BE2C (cell line): ENCODE measurements around the gene TACR2.

Experiments
- DNase-seq: peaks from one replicate; pipeline ENCODE4 v3.0.0-alpha.2; 2020
- H3K27me3 ChIP-seq: fragments of 250-450 bp; sonication (Bioruptor Pico); 2 replicates; pipeline ENCODE4 v1.5.1; 2020; ENCODE audit warnings: mild to moderate bottlenecking
- H3K36me3 ChIP-seq: fragments of 250-450 bp; sonication (Bioruptor Pico); 2 replicates; pipeline ENCODE4 v1.5.1; 2020; ENCODE audit warnings: mild to moderate bottlenecking
- H3K4me1 ChIP-seq: fragments of 250-450 bp; sonication (Bioruptor Pico); 2 replicates; pipeline ENCODE4 v1.5.1; 2020
- H3K4me3 ChIP-seq: 2 replicates; pipeline ENCODE4 v1.5.1; 2011; ENCODE audit warnings: low read depth, low read length
- H3K9me3 ChIP-seq: fragments of 250-450 bp; sonication (Bioruptor Pico); 2 replicates; pipeline ENCODE4 v1.5.1; 2020
- TF ChIP-seq, protein P1 (sequence below): IDR thresholded peaks from 2 replicates; pipeline ENCODE4 v1.5.1; 2012; ENCODE audit warnings: mild to moderate bottlenecking, low read depth, low read length

The TACR2 gene

DNA sequence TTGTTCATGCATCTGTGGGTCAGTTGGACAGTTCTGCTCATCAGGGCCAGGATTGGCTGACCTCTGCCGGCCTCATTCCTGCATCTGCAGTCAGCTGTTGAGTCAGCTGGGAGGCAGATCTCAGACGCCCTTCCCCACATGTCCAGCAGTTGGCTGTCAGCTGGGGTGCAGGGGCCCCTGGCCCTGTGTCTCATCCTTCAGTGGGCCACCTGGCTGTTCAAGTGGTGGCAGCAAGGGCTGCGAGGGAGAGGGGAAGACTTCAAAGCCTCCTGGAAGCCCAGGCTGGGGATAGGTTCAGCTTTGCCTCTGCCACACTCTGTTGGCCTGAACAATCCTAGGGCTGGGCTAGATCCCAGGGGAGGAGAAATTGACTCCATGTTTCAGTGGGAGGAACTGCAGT, 33.2 kb downstream of the TACR2 start:
- no peaks in the 10 kb centered on the region for H3K27me3 ChIP-seq
- TF ChIP-seq, protein P1, sequence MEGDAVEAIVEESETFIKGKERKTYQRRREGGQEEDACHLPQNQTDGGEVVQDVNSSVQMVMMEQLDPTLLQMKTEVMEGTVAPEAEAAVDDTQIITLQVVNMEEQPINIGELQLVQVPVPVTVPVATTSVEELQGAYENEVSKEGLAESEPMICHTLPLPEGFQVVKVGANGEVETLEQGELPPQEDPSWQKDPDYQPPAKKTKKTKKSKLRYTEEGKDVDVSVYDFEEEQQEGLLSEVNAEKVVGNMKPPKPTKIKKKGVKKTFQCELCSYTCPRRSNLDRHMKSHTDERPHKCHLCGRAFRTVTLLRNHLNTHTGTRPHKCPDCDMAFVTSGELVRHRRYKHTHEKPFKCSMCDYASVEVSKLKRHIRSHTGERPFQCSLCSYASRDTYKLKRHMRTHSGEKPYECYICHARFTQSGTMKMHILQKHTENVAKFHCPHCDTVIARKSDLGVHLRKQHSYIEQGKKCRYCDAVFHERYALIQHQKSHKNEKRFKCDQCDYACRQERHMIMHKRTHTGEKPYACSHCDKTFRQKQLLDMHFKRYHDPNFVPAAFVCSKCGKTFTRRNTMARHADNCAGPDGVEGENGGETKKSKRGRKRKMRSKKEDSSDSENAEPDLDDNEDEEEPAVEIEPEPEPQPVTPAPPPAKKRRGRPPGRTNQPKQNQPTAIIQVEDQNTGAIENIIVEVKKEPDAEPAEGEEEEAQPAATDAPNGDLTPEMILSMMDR: no peak
- no peaks in the 10 kb centered on the region for H3K9me3 ChIP-seq
- H3K4me3 ChIP-seq: no peak overlapping the region
- DNase-seq: no peak
- no peaks in the 10 kb centered on the region for H3K4me1 ChIP-seq
- peaks cover 81% of the 10 kb centered on the region for H3K36me3 ChIP-seq

DNA sequence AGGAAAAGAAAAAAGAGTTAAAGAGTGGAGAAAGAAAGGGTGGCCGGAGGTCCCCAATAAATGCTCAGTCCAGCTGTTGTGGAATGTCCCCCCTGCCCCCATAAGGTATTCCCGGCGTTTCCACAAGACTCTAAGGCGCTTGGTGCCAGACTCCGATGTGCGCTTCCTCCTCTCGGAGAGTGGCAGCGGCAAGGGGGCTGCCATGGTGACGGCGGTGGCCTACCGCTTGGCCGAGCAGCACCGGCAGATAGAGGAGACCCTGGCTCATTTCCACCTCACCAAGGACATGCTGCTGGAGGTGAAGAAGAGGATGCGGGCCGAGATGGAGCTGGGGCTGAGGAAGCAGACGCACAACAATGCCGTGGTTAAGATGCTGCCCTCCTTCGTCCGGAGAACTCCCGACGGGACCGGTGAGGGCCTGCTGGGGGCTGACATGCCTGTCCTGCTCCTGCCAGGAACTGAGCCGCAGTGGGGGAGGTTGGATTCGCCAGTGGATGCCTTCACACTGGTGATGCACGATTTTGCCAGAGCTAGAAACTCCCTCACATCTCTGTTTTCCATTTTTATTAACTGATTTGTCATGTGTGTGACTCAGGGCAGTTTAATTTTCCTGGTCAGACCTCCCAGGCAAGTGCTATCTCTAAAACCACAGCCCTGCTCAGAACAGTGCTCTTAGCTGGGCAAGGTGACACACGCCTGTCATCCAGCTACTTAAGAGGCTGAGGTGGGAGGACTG, 34.2 kb downstream of the TACR2 start:
- Histone ChIP-seq H3K36me3 (peaks cover 78% of the 10 kb centered on the region), H3K4me1 (no peaks in the 10 kb centered on the region), H3K27me3 (no peaks in the 10 kb centered on the region), H3K4me3 (no peak overlapping the region), H3K9me3 (no peaks in the 10 kb centered on the region)
- TF ChIP-seq, protein P1: no peak
- DNase-seq: no peak

DNA sequence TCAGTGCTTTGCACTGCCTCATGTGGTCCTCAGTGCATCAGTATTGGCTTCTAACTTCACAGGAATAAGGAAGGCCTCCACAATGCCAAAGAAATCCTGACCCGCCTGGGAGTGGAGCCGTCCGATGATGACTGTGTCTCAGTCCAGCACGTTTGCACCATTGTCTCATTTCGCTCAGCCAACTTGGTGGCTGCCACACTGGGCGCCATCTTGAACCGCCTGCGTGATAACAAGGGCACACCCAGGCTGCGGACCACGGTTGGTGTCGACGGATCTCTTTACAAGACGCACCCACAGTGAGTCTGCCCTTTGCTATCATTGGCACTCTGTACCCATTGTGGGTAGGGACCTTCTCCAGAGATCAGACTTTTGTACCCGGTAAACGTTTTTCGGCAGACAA, 36.9 kb downstream of the TACR2 start:
- TF ChIP-seq, protein P1: no peak
- H3K9me3 ChIP-seq: no peaks in the 10 kb centered on the region
- DNase-seq: no peak
- peaks cover 72% of the 10 kb centered on the region for H3K36me3 ChIP-seq
- H3K27me3 ChIP-seq: no peaks in the 10 kb centered on the region
- H3K4me3 ChIP-seq: no peak overlapping the region
- no peaks in the 10 kb centered on the region for H3K4me1 ChIP-seq

DNA sequence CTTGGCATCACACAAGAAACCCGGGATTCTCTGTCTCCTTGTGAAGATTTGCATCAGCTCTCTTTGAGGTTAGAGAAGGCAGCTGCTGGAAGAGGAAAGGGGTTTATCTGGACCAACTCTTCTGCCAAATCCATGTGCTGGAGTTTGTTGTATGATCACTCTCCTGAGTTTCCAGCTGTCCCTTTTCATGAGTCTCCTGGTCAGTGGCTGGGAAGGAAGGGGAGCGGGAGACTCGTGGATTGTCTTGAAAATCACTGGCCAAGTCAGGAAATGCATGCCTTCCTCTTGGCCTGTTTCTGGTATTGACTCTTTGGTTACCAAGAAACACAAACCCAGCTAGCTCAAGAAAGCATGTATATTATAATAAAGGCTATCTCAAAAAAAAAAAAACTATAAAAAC, 38.8 kb downstream of the TACR2 start:
- Histone ChIP-seq H3K36me3 (peaks cover 72% of the 10 kb centered on the region), H3K9me3 (no peaks in the 10 kb centered on the region), H3K4me3 (no peak overlapping the region), H3K27me3 (no peaks in the 10 kb centered on the region), H3K4me1 (no peaks in the 10 kb centered on the region)
- no peak for DNase-seq
- TF ChIP-seq, protein P1: no peak

- Histone ChIP-seq H3K4me1 (no peaks in the 10 kb centered on the region), H3K4me3 (no peak overlapping the region), H3K27me3 (no peaks in the 10 kb centered on the region), H3K9me3 (no peaks in the 10 kb centered on the region), H3K36me3 (peaks cover 69% of the 10 kb centered on the region)
- DNase-seq: no peak
- TF ChIP-seq, protein P1: no peak
Measured at GRCh38 chr10:69377191-69377590, 39.5 kb downstream of the TACR2 start.

- peaks cover 64% of the 10 kb centered on the region for H3K36me3 ChIP-seq
- no peaks in the 10 kb centered on the region for H3K4me1 ChIP-seq
- TF ChIP-seq, protein P1: no peak
- no peaks in the 10 kb centered on the region for H3K9me3 ChIP-seq
- no peak overlapping the region for H3K4me3 ChIP-seq
- no peaks in the 10 kb centered on the region for H3K27me3 ChIP-seq
- DNase-seq: no peak
Measured at GRCh38 chr10:69376662-69377061, 40.1 kb downstream of the TACR2 start.
